Panc1 (cell line): ENCODE measurements around the gene NDUFV1. TPM values are rescaled to one million over a fixed set of nuclear protein-coding genes. Genes with fewer than 3 reads are reported as not detected.
"Not testable (repeated sequence)": the region's sequence is repeated elsewhere in the genome, so short reads cannot be mapped to it uniquely, and the experiment has no call there.

Experiments
- ATAC-seq: fragments of 200-7000 bp; cut with Tn5 transposase; 2 replicates; pipeline ENCODE4 v1.9.1; 2020; ENCODE audit warnings: mild to moderate bottlenecking, moderate library complexity
- BruUV-seq: library from RNA; stranded (reverse); fragments of 400-500 nt; replicated peaks from 2 replicates; lab custom pipeline; 2021; lab: Mats Ljungman, UMichigan
- CTCF ChIA-PET: fragments of 300-600 bp; sonication (Branson Sonifier 250); formaldehyde crosslinking; loops from one replicate; lab custom pipeline; 2022; ENCODE audit warnings: antibody characterized with exemption; lab: Charles Lee
- POLR2A ChIA-PET: fragments of 300-600 bp; sonication (Branson Sonifier 250); formaldehyde crosslinking; loops from one replicate; lab custom pipeline; 2022; ENCODE audit warnings: antibody characterized with exemption; lab: Charles Lee
- DNase-seq: peaks from one replicate; pipeline ENCODE4 v3.0.0-alpha.2; 2010; ENCODE audit warnings: low read depth, low spot score
- H3K27ac ChIP-seq: 2 replicates; pipeline ENCODE4 v1.5.1; 2011; ENCODE audit warnings: mild to moderate bottlenecking, low read length, inconsistent platforms
- H3K27me3 ChIP-seq: fragments of 200-500 bp; sonication (Bioruptor generic); 2 replicates; pipeline ENCODE4 v1.6.0; 2014; ENCODE audit warnings: low read length, inconsistent platforms; ENCODE audit not compliant: control insufficient read depth, insufficient read depth
- H3K36me3 ChIP-seq: fragments of 200-500 bp; sonication (Bioruptor generic); 2 replicates; pipeline ENCODE4 v1.5.1; 2014; ENCODE audit warnings: inconsistent platforms, mild to moderate bottlenecking, low read length, moderate library complexity; ENCODE audit not compliant: control insufficient read depth, insufficient read depth
- H3K4me1 ChIP-seq: 2 replicates; pipeline ENCODE4 v1.5.1; 2011; ENCODE audit warnings: inconsistent platforms, mild to moderate bottlenecking, low read length, moderate library complexity; ENCODE audit not compliant: control insufficient read depth, insufficient read depth
- H3K4me3 ChIP-seq, 2 experiments: 2 replicates each; pipeline ENCODE4 v1.5.1; 2011 to 2012; ENCODE audit warnings: low read depth in 2 of 2, low read length in 2 of 2, mild to moderate bottlenecking in 2 of 2, inconsistent platforms in 1 of 2, moderate library complexity in 1 of 2
- H3K9me3 ChIP-seq: fragments of 200-500 bp; sonication (Bioruptor generic); 2 replicates; pipeline ENCODE4 v1.5.1; 2014; ENCODE audit warnings: low read depth, mild to moderate bottlenecking, inconsistent platforms, low read length, moderate library complexity; ENCODE audit not compliant: control insufficient read depth, insufficient read depth
- CTCF ChIP-seq: fragments of 450-650 bp; IDR thresholded peaks from 2 replicates; pipeline ENCODE4 v1.5.1; 2017; ENCODE audit warnings: mild to moderate bottlenecking
- POLR2AphosphoS5 ChIP-seq: IDR thresholded peaks from 2 replicates; pipeline ENCODE4 v1.6.1; 2012; ENCODE audit warnings: mild to moderate bottlenecking, low read depth, low read length, moderate library complexity
- REST ChIP-seq, 2 experiments: IDR thresholded peaks; 2 replicates each; pipeline ENCODE4 v1.6.1; 2011 to 2012; ENCODE audit warnings: low read depth in 2 of 2, control low read depth in 1 of 2, low read length in 1 of 2, mild to moderate bottlenecking in 1 of 2, moderate library complexity in 1 of 2; ENCODE audit not compliant: insufficient read depth in 1 of 2
- TCF7L2 ChIP-seq: IDR thresholded peaks from 2 replicates; pipeline ENCODE4 v1.6.1; 2011; ENCODE audit warnings: mild to moderate bottlenecking, low read depth, low read length, inconsistent platforms
- in situ Hi-C: cut with HindIII; loops from 2 replicates; pipeline ENCODE4 v1.10.0; 2016; ENCODE audit warnings: low sequenced_read_pairs, low pct_unique_long_range_greater_than_20kb
- intact Hi-C: fragments of 100-400 bp; cut with micrococcal nuclease; formaldehyde crosslinking; loops from one replicate; pipeline ENCODE4 v1.10.0; 2022; ENCODE audit not compliant: unreplicated experiment
- total RNA-seq: library from RNA; stranded (reverse); gene quantifications from one replicate; pipeline ENCODE4 v1.2.1, GENCODE V29; 2021; ENCODE audit not compliant: unreplicated experiment

The NDUFV1 gene
- total RNA-seq, 1 experiment from 2014 or later: 281 TPM

DNA sequence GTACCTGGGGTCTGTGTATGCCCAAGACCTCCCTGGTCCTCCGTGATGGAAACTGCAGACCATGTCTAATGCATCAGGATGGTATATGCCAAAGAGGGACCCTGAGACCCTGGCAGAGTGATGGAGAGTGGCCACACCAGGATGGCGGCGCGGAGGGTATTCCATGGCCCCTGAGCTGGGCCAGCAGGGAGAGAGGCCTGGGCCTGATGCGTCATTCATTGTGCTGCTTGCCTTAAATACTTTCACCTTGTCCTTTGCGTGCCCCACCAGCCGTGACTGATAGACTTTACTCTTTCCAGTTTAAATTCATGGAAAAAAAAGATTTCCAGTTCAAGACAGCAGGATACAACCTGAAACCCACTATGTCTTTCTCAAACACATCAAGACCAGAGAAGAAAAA lies 5.6 kb upstream of the NDUFV1 start:
- ChIA-PET CTCF (no interaction called here), POLR2A (no interaction called here)
- no peak overlapping the region for H3K4me3 ChIP-seq
- intact Hi-C loops (no loop called here), in situ Hi-C loops (no loop called here)
- DNase-seq: no peak
- H3K27ac ChIP-seq: no peak overlapping the region
- BruUV-seq: no TSS peak
- no peaks in the 10 kb centered on the region for H3K27me3 ChIP-seq
- H3K36me3 ChIP-seq: no peaks in the 10 kb centered on the region
- ATAC-seq: no peak
- H3K4me1 ChIP-seq: peaks cover 5% of the 10 kb centered on the region
- TF ChIP-seq TCF7L2 (no peak), REST (IDR thresholded peaks at IDR 0.05; ENCODE audit: insufficient read depth in 1 of 2, low read depth in 2 of 2, low read length in 1 of 2) (no peak), CTCF (no peak), POLR2AphosphoS5 (no peak)
- peaks cover 4% of the 10 kb centered on the region; the same call in 1 of the 2 replicates for H3K9me3 ChIP-seq

- H3K9me3 ChIP-seq, BruUV-seq, DNase-seq, H3K27me3 ChIP-seq, intact Hi-C loops, in situ Hi-C loops, H3K27ac ChIP-seq, ATAC-seq, H3K36me3 ChIP-seq, H3K4me3 ChIP-seq, POLR2A ChIA-PET, CTCF ChIA-PET: not testable (repeated sequence)
- peaks cover 11% of the 10 kb centered on the region for H3K4me1 ChIP-seq
Observed at GRCh38 chr11:67604119-67604518, 2.6 kb upstream of the NDUFV1 start.

- H3K27me3 ChIP-seq: no peaks in the 10 kb centered on the region
- intact Hi-C loops (no loop called here), in situ Hi-C loops (no loop called here)
- ATAC-seq (no peak), DNase-seq (no peak)
- no peak overlapping the region for H3K27ac ChIP-seq
- H3K9me3 ChIP-seq: no peaks in the 10 kb centered on the region
- ChIA-PET POLR2A (no interaction called here), CTCF (no interaction called here)
- H3K4me3 ChIP-seq: no peak overlapping the region
- H3K36me3 ChIP-seq: no peaks in the 10 kb centered on the region; the same call in 1 of the 2 replicates
- H3K4me1 ChIP-seq: peaks cover 11% of the 10 kb centered on the region
- no TSS peak for BruUV-seq
- TF ChIP-seq REST (IDR thresholded peaks at IDR 0.05; ENCODE audit: insufficient read depth in 1 of 2, low read depth in 2 of 2, low read length in 1 of 2) (no peak), POLR2AphosphoS5 (no peak), TCF7L2 (no peak)
Observed at GRCh38 chr11:67604815-67605214, 1.9 kb upstream of the NDUFV1 start.
